H9 (cell line): Measurements from ENCODE around the gene PLXNA2. TPM values are rescaled to one million over a fixed set of nuclear protein-coding genes. Genes with fewer than 3 reads are reported as not detected.

Experiments
- DNase-seq: peaks from one replicate; pipeline ENCODE4 v3.0.0-alpha.2; 2017
- H2AFZ ChIP-seq: one replicate; pipeline ENCODE4 v1.6.1; 2013; ENCODE audit warnings: mild to moderate bottlenecking, low read length, control low read depth, moderate library complexity
- H2AK5ac ChIP-seq: 2 replicates; pipeline ENCODE4 v1.6.1; 2013; ENCODE audit warnings: low read length, control low read depth, mixed read lengths; ENCODE audit not compliant: insufficient read length
- H2BK120ac ChIP-seq: one replicate; pipeline ENCODE4 v1.6.1; 2013; ENCODE audit warnings: low read depth, mild to moderate bottlenecking, low read length, control low read depth, inconsistent platforms; ENCODE audit not compliant: poor library complexity, severe bottlenecking
- H2BK12ac ChIP-seq: 2 replicates; pipeline ENCODE4 v1.6.1; 2013; ENCODE audit warnings: low read length, control low read depth, mixed read lengths, low read depth; ENCODE audit not compliant: insufficient read length
- H2BK15ac ChIP-seq: 2 replicates; pipeline ENCODE4 v1.6.1; 2013; ENCODE audit warnings: low read depth, low read length, control low read depth
- H2BK20ac ChIP-seq: one replicate; pipeline ENCODE4 v1.6.1; 2013; ENCODE audit warnings: low read depth, mild to moderate bottlenecking, low read length, control low read depth, inconsistent platforms; ENCODE audit not compliant: poor library complexity, severe bottlenecking
- H2BK5ac ChIP-seq: 2 replicates; pipeline ENCODE4 v1.6.1; 2013; ENCODE audit warnings: low read length, control low read depth, mixed read lengths; ENCODE audit not compliant: insufficient read length
- H3K14ac ChIP-seq: 2 replicates; pipeline ENCODE4 v1.6.1; 2013; ENCODE audit warnings: low read length, control low read depth; ENCODE audit not compliant: insufficient read depth
- H3K18ac ChIP-seq: 2 replicates; pipeline ENCODE4 v1.6.1; 2013; ENCODE audit warnings: low read depth, mild to moderate bottlenecking, mixed read lengths, low read length, control low read depth; ENCODE audit not compliant: insufficient read length
- H3K23ac ChIP-seq: 2 replicates; pipeline ENCODE4 v1.6.1; 2013; ENCODE audit warnings: low read length, control low read depth, mixed read lengths, low read depth; ENCODE audit not compliant: insufficient read length
- H3K23me2 ChIP-seq: 2 replicates; pipeline ENCODE4 v1.6.1; 2013; ENCODE audit warnings: low read depth, mild to moderate bottlenecking, mixed read lengths, low read length, control low read depth; ENCODE audit not compliant: insufficient read length, poor library complexity, severe bottlenecking
- H3K27ac ChIP-seq: 2 replicates; pipeline ENCODE4 v1.5.1; 2013; ENCODE audit warnings: low read length, control low read depth, mixed read lengths, low read depth; ENCODE audit not compliant: insufficient read length
- H3K27me3 ChIP-seq: 2 replicates; pipeline ENCODE4 v1.6.1; 2013; ENCODE audit warnings: low read length, control low read depth, inconsistent platforms; ENCODE audit not compliant: insufficient read depth
- H3K4ac ChIP-seq: 2 replicates; pipeline ENCODE4 v1.6.1; 2013; ENCODE audit warnings: low read depth, mild to moderate bottlenecking, control low read depth, inconsistent platforms, low read length, moderate library complexity
- H3K4me1 ChIP-seq: 2 replicates; pipeline ENCODE4 v1.6.1; 2013; ENCODE audit warnings: low read length, control low read depth, inconsistent platforms; ENCODE audit not compliant: insufficient read depth
- H3K4me2 ChIP-seq: 2 replicates; pipeline ENCODE4 v1.6.1; 2013; ENCODE audit warnings: low read length, control low read depth, mixed read lengths; ENCODE audit not compliant: insufficient read length, insufficient read depth
- H3K56ac ChIP-seq: 2 replicates; pipeline ENCODE4 v1.6.1; 2013; ENCODE audit warnings: low read depth, mild to moderate bottlenecking, mixed read lengths, low read length, control low read depth; ENCODE audit not compliant: insufficient read length
- H3K79me1 ChIP-seq: 2 replicates; pipeline ENCODE4 v1.6.1; 2013; ENCODE audit warnings: low read depth, mild to moderate bottlenecking, moderate library complexity, low read length, control low read depth, inconsistent platforms; ENCODE audit not compliant: insufficient read depth, poor library complexity, severe bottlenecking
- H3K79me2 ChIP-seq: 2 replicates; pipeline ENCODE4 v1.6.1; 2013; ENCODE audit warnings: low read length, control low read depth, inconsistent platforms; ENCODE audit not compliant: insufficient read depth
- H3K9ac ChIP-seq: 2 replicates; pipeline ENCODE4 v1.6.1; 2013; ENCODE audit warnings: low read length, control low read depth, mixed read lengths; ENCODE audit not compliant: insufficient read length; ENCODE audit errors: extremely low read depth
- H3K9me3 ChIP-seq: one replicate; pipeline ENCODE4 v1.6.1; 2013; ENCODE audit warnings: low read depth, low read length, inconsistent platforms; ENCODE audit not compliant: control insufficient read depth
- H3T11ph ChIP-seq: one replicate; pipeline ENCODE4 v1.6.1; 2013; ENCODE audit warnings: mild to moderate bottlenecking, low read length, control low read depth, inconsistent platforms
- H4K20me1 ChIP-seq: one replicate; pipeline ENCODE4 v1.6.1; 2013; ENCODE audit not compliant: control insufficient read depth, insufficient read length, insufficient read depth
- H4K5ac ChIP-seq: 2 replicates; pipeline ENCODE4 v1.6.1; 2013; ENCODE audit warnings: low read depth, mild to moderate bottlenecking, mixed read lengths, low read length, control low read depth; ENCODE audit not compliant: insufficient read length
- H4K8ac ChIP-seq: replicated peaks from 2 replicates; pipeline ENCODE4 v1.6.1; 2013; ENCODE audit warnings: low read length, control low read depth, mixed read lengths, low read depth; ENCODE audit not compliant: insufficient read length
- H4K91ac ChIP-seq: 2 replicates; pipeline ENCODE4 v1.6.1; 2013; ENCODE audit warnings: low read depth, mild to moderate bottlenecking, moderate library complexity, mixed read lengths, low read length, control low read depth; ENCODE audit not compliant: insufficient read length
- H3K27ac Mint-ChIP-seq, 3 experiments: 2 replicates in 2 of 3; 3 replicates in 1 of 3; pipeline ENCODE4 v1.8.0; 2020 to 2021; ENCODE audit warnings: mixed read lengths in 3 of 3, mild to moderate bottlenecking in 1 of 3, moderate library complexity in 1 of 3
- H3K27me3 Mint-ChIP-seq: 2 replicates; pipeline ENCODE4 v1.8.0; 2021; ENCODE audit warnings: low read depth, mild to moderate bottlenecking, moderate library complexity, mixed read lengths
- H3K36me3 Mint-ChIP-seq, 3 experiments: 2 replicates in 2 of 3; 3 replicates in 1 of 3; pipeline ENCODE4 v1.8.0; 2020 to 2021; ENCODE audit warnings: low read depth in 3 of 3, mixed read lengths in 3 of 3; ENCODE audit not compliant: insufficient read depth in 1 of 3
- H3K4me1 Mint-ChIP-seq, 2 experiments: 2 replicates each; pipeline ENCODE4 v1.8.0; 2020; ENCODE audit warnings: mixed read lengths in 2 of 2
- H3K4me3 Mint-ChIP-seq, 2 experiments: 2 replicates in 1 of 2; 3 replicates in 1 of 2; pipeline ENCODE4 v1.8.0; 2020 to 2021; ENCODE audit warnings: mild to moderate bottlenecking in 2 of 2, mixed read lengths in 2 of 2, moderate library complexity in 1 of 2
- H3K9me3 Mint-ChIP-seq, 2 experiments: 2 replicates in 1 of 2; 3 replicates in 1 of 2; pipeline ENCODE4 v1.8.0; 2020; ENCODE audit warnings: mild to moderate bottlenecking in 2 of 2, mixed read lengths in 2 of 2, moderate library complexity in 1 of 2
- CTCF ChIP-seq: fragments of 200-600 bp; sonication (generic); conservative IDR thresholded peaks from 3 replicates; pipeline ENCODE4 v1.8.0; 2021; ENCODE audit warnings: antibody characterized with exemption, mild to moderate bottlenecking
- WGBS: extraction: QIAGEN DNeasy Blood & Tissue Kit; methylation state at CpG from one replicate; pipeline ENCODE4 v1.1.7; 2013; ENCODE audit warnings: missing lambda C conversion rate, low lambda C conversion rate, mixed read lengths; ENCODE audit not compliant: insufficient read length; ENCODE audit errors: extremely low coverage; 5-methylcytosine and 5-hydroxymethylcytosine counted together
- total RNA-seq: library from RNA; stranded (reverse); gene quantifications from 2 replicates; pipeline ENCODE4 v1.2.1, GENCODE V29; 2021

PLXNA2 gene
- total RNA-seq, 1 experiment from 2014 or later = 0.57 TPM

- Histone ChIP-seq H2BK5ac (no peak overlapping the region), H3K27ac (no peak overlapping the region), H2AK5ac (no peak overlapping the region), H3K79me1 (no peaks in the 10 kb centered on the region), H2BK120ac (no peak overlapping the region), H4K91ac (no peak overlapping the region), H4K8ac (no peak overlapping the region), H3K4me1 (no peaks in the 10 kb centered on the region), H3K79me2 (no peaks in the 10 kb centered on the region), H3K23me2 (no peaks in the 10 kb centered on the region), H3K23ac (no peak overlapping the region), H2AFZ (no peak overlapping the region), H3K4me2 (no peak overlapping the region), H3K56ac (no peak overlapping the region), H3K9me3 (no peaks in the 10 kb centered on the region), H3K14ac (no peak overlapping the region; the same call in 1 of the 2 replicates), H4K5ac (no peak overlapping the region), H3K9ac (no peak overlapping the region), H2BK15ac (no peak overlapping the region), H3K18ac (no peak overlapping the region), H3K27me3 (no peaks in the 10 kb centered on the region), H4K20me1 (no peaks in the 10 kb centered on the region), H2BK12ac (no peak overlapping the region), H3K4ac (no peak overlapping the region), H2BK20ac (no peak overlapping the region), H3T11ph (no peak overlapping the region)
- Mint-ChIP-seq H3K36me3 (no peaks in the 10 kb centered on the region), H3K4me3 (no peak overlapping the region), H3K4me1 (peaks cover 2 to 3% of the 10 kb centered on the region in 2 experiments; a peak in 2 of 4 replicates), H3K27me3 (peaks cover 11% of the 10 kb centered on the region), H3K9me3 (peaks cover 0 to under 1% of the 10 kb centered on the region in 2 experiments; a peak in 1 of 5 replicates), H3K27ac (no peak overlapping the region)
- no peak for TF ChIP-seq CTCF
- no peak for DNase-seq
- no CpG with 5 or more reads among the region's 10 CpGs for WGBS
Measured at GRCh38 chr1:207988326-207989165, 255.6 kb downstream of the PLXNA2 start.
